SK-N-SH treated with all-trans-retinoic acid at 6 μM for 48 hours (cell line): Measurements from ENCODE around the gene ZNF468.
"Not testable (repeated sequence)": the region's sequence is repeated elsewhere in the genome, so short reads cannot be mapped to it uniquely, and the experiment has no call there.

Source experiments
- ATAC-seq: fragments of 200-7000 bp; cut with Tn5 transposase; 3 replicates; pipeline ENCODE4 v1.9.1; 2020; ENCODE audit warnings: mild to moderate bottlenecking, moderate library complexity
- ARNTL ChIP-seq: fragments of 450-650 bp; formaldehyde crosslinking; IDR thresholded peaks from 2 replicates; pipeline ENCODE4 v1.5.0; 2020; ENCODE audit warnings: low read depth, mild to moderate bottlenecking, moderate library complexity, borderline replicate concordance
- BACH2 ChIP-seq: fragments of 250-450 bp; sonication (Bioruptor Pico); IDR thresholded peaks from 2 replicates; pipeline ENCODE4 v1.9.0; 2021; ENCODE audit warnings: mild to moderate bottlenecking, borderline replicate concordance
- CREB5 ChIP-seq: fragments of 250-450 bp; sonication (Bioruptor Pico); IDR thresholded peaks from 2 replicates; pipeline ENCODE4 v1.5.1; 2020; ENCODE audit warnings: low read depth, mild to moderate bottlenecking, moderate library complexity
- CSDC2 ChIP-seq: fragments of 250-450 bp; sonication (Bioruptor Pico); IDR thresholded peaks from 2 replicates; pipeline ENCODE4 v1.5.0; 2020; ENCODE audit warnings: mild to moderate bottlenecking, moderate library complexity
- CSRNP3 ChIP-seq: fragments of 250-450 bp; sonication (Bioruptor Pico); IDR thresholded peaks from 2 replicates; pipeline ENCODE4 v1.5.1; 2021; ENCODE audit warnings: mild to moderate bottlenecking, moderate library complexity
- ESRRG ChIP-seq: fragments of 250-450 bp; sonication (Bioruptor Pico); IDR thresholded peaks from 2 replicates; pipeline ENCODE4 v1.6.1; 2021; ENCODE audit warnings: mild to moderate bottlenecking
- GLIS3 ChIP-seq: fragments of 250-450 bp; sonication (Bioruptor Pico); IDR thresholded peaks from 2 replicates; pipeline ENCODE4 v1.5.0; 2020; ENCODE audit warnings: mild to moderate bottlenecking, moderate library complexity
- ISL1 ChIP-seq: fragments of 250-450 bp; sonication (Bioruptor Pico); IDR thresholded peaks from 2 replicates; pipeline ENCODE4 v2.1.2; 2022; ENCODE audit warnings: mild to moderate bottlenecking, moderate library complexity
- OSR1 ChIP-seq: fragments of 250-450 bp; sonication (Bioruptor Pico); IDR thresholded peaks from 2 replicates; pipeline ENCODE4 v1.8.0; 2022; ENCODE audit warnings: moderate library complexity, mild to moderate bottlenecking, inconsistent platforms
- PATZ1 ChIP-seq: fragments of 250-450 bp; sonication (Bioruptor Pico); IDR thresholded peaks from 2 replicates; pipeline ENCODE4 v1.8.0; 2020; ENCODE audit warnings: mild to moderate bottlenecking, moderate library complexity, borderline replicate concordance
- POU6F1 ChIP-seq: fragments of 250-450 bp; sonication (Bioruptor Pico); IDR thresholded peaks from 2 replicates; pipeline ENCODE4 v1.8.0; 2021; ENCODE audit warnings: low read depth, mild to moderate bottlenecking, moderate library complexity, borderline replicate concordance
- RARB ChIP-seq: fragments of 250-450 bp; sonication (Bioruptor Pico); IDR thresholded peaks from 2 replicates; pipeline ENCODE4 v1.8.0; 2021; ENCODE audit warnings: mild to moderate bottlenecking, moderate library complexity
- SNAI2 ChIP-seq: fragments of 250-450 bp; sonication (Bioruptor Pico); IDR thresholded peaks from 2 replicates; pipeline ENCODE4 v1.5.0; 2020; ENCODE audit warnings: mild to moderate bottlenecking, moderate library complexity
- ZC3H10 ChIP-seq: fragments of 250-450 bp; sonication (Bioruptor Pico); IDR thresholded peaks from 2 replicates; pipeline ENCODE4 v1.5.1; 2021; ENCODE audit warnings: mild to moderate bottlenecking, moderate library complexity
- ZFP3 ChIP-seq: fragments of 250-450 bp; sonication (Bioruptor Pico); IDR thresholded peaks from 2 replicates; pipeline ENCODE4 v1.5.0; 2020; ENCODE audit warnings: mild to moderate bottlenecking, moderate library complexity
- ZFP30 ChIP-seq: fragments of 450-650 bp; formaldehyde crosslinking; IDR thresholded peaks from 2 replicates; pipeline ENCODE4 v1.5.0; 2022; ENCODE audit warnings: mild to moderate bottlenecking, moderate library complexity
- ZNF565 ChIP-seq: fragments of 450-650 bp; formaldehyde crosslinking; conservative IDR thresholded peaks from 2 replicates; pipeline ENCODE4 v1.5.0; 2020; ENCODE audit warnings: low read depth, mild to moderate bottlenecking, moderate library complexity
- ZNF70 ChIP-seq: fragments of 450-650 bp; formaldehyde crosslinking; IDR thresholded peaks from 2 replicates; pipeline ENCODE4 v1.5.0; 2020; ENCODE audit warnings: mild to moderate bottlenecking, moderate library complexity
- ZNF8 ChIP-seq: fragments of 450-650 bp; formaldehyde crosslinking; IDR thresholded peaks from 2 replicates; pipeline ENCODE4 v1.5.0; 2020; ENCODE audit warnings: mild to moderate bottlenecking, moderate library complexity

The ZNF468 gene

GRCh38 chr19:52891336-52891735 lies 33.9 kb upstream of the ZNF468 start:
- ATAC-seq = no peak
- no peak for TF ChIP-seq ZNF8 (CRISPR knock-in tag)

GRCh38 chr19:52889931-52890330 lies 32.5 kb upstream of the ZNF468 start:
- no peak for TF ChIP-seq BACH2 (CRISPR knock-in tag)
- no peak for TF ChIP-seq ZNF8 (CRISPR knock-in tag)
- no peak for TF ChIP-seq ZFP30 (CRISPR knock-in tag)
- ATAC-seq = no peak

- no peak for TF ChIP-seq CSRNP3 (CRISPR knock-in tag)
- no peak for TF ChIP-seq GLIS3
- TF ChIP-seq ZFP3 (CRISPR knock-in tag) = no peak
- no peak for TF ChIP-seq ZNF8 (CRISPR knock-in tag)
- TF ChIP-seq ZFP30 (CRISPR knock-in tag) = no peak
- ATAC-seq = no peak
Measured at GRCh38 chr19:52889076-52889475, 31.7 kb upstream of the ZNF468 start.

GRCh38 chr19:52880895-52881389 lies 23.5 kb upstream of the ZNF468 start:
- no peak for ATAC-seq
- no peak for TF ChIP-seq PATZ1 (CRISPR knock-in tag)

- ATAC-seq = not testable (repeated sequence)
Measured at GRCh38 chr19:52872996-52873395, 15.6 kb upstream of the ZNF468 start.

GRCh38 chr19:52871466-52871865 lies 14.0 kb upstream of the ZNF468 start:
- TF ChIP-seq ARNTL (CRISPR knock-in tag) (no peak), ESRRG (CRISPR knock-in tag) (no peak), SNAI2 (no peak), ZC3H10 (no peak), POU6F1 (CRISPR knock-in tag) (no peak), CSDC2 (CRISPR knock-in tag) (no peak), ZNF565 (CRISPR knock-in tag) (no peak), RARB (CRISPR knock-in tag) (no peak), ZNF70 (CRISPR knock-in tag) (no peak), OSR1 (CRISPR knock-in tag) (no peak), ISL1 (CRISPR knock-in tag) (no peak), ZNF8 (CRISPR knock-in tag) (no peak), CSRNP3 (CRISPR knock-in tag) (no peak), CREB5 (CRISPR knock-in tag) (no peak)
- ATAC-seq = no peak

- ATAC-seq = not testable (repeated sequence)
Measured at GRCh38 chr19:52868031-52868430, 10.6 kb upstream of the ZNF468 start.

- peak; percentile 68 for ATAC-seq
Measured at GRCh38 chr19:52856540-52857377, 660 bp downstream of the ZNF468 start.

- ATAC-seq = not testable (repeated sequence)
Measured at GRCh38 chr19:52847352-52847751, 10.1 kb downstream of the ZNF468 start.

- ATAC-seq = not testable (repeated sequence)
Measured at GRCh38 chr19:52840825-52841465, 16.5 kb downstream of the ZNF468 start.
